Epithelial cell of prostate (primary cell): ENCODE data around the gene EML3.
"Not testable (repeated sequence)": the region's sequence is repeated elsewhere in the genome, so short reads cannot be mapped to it uniquely, and the experiment has no call there.

Experiments used
- DNase-seq: peaks from one replicate; pipeline ENCODE4 v3.0.0-alpha.2; 2011; ENCODE audit warnings: low read depth, low spot score
- H3K27ac ChIP-seq: fragments of 450-650 bp; 2 replicates; pipeline ENCODE4 v1.5.1; 2017; ENCODE audit warnings: mild to moderate bottlenecking

The EML3 gene

DNA sequence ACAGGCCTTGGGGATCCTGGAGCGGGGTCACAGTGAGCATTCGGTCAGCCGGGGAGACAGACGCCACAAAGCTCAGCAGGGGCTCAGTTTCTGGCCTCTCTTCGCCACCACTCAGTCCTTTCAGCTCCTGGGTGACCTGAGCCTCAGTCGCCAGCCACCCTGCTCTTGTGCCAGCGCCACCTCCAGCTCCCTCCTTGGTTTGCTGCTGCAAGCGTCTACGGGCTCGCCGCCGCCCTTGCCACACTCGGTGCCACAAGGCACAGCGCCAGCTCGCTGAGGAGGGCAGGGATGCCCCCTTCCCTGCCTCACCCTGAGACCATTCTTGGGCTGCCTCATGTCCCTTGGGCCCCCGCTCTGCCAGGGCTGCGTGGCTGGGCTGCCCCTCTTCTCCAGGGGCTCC, 37.4 kb downstream of the EML3 start:
- H3K27ac ChIP-seq: no peak overlapping the region
- DNase-seq: no peak

DNA sequence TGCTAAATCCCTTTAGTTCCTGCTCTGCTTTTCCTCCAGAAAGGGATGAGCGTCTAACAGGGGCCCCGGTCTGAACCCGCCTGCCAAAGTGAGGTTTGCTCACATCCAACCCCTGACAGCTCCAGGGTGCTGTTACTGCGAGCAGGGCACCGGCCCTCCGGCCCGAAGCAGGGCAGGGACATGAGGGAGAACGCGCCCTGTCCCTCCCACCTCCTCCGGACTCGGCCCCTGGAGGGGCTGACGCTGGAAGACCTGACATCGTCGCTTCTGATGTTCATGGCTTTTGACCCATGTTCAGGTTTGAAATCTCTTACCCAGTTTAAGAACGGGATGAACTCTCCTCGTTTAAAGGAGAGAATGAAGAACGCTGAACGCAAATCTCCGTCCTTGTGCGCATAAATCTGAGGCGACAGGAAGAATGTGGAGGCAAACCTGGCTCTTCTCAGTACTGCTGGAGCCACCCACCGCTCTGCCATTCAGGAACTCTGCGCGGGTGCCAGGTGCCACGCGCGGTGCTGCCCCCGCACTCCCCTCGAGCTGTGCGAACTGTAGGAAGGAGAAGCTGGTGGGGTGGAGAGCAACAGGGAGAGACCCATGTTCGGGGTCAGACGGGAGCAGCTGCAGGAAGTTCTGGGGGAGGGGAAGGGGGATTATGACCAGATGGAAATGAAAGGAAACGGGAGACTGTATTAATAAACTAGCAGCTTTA, 38.1 kb downstream of the EML3 start:
- peak overlapping the region; percentile 78 for H3K27ac ChIP-seq
- no peak for DNase-seq

DNA sequence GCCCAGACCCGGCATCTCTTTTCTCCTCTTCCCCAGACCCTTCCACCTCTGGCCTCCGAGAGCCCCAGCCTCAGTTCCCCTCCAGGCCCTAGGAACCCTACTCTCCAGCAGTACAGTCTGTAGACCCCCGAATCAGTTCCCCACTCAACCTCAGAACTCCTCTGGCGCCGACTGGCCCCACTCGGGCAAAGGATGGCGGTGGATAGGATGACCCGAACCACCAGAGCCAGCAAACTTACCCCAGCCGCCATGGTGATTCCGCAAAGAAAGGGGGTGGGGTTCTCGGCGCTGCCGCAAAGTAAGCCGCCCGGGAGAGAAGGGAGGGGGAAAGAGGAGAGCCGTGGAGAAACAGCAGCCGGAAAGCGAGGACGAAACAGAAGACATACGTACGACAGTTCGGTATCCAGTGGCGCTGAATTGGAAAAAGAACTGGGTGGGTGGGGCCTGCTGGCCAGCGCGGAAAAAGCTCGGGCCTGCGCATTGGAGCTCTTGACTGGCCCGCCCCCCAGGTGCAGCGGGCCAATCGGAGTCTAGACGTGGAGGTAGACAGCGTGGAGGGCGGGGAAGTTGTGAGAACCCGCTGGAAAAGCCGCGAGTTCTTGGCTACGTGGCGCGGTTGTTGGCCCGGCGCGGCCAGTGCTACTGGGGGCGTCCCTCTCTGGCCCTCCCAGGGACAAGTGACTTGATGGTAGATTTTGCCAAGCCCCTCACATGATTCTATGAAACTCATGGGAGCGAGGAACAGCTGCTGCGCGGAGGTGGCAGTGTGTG, 38.8 kb downstream of the EML3 start, which contains the start of gene EEF1G:
TSS of gene EEF1G (minus strand) at position 300 of the 771 bp plus-strand sequence. CDS start at position 251, 49 bp downstream.
- DNase-seq: peak; percentile 99
- peak within 1 kb of the TSS; percentile 78 for H3K27ac ChIP-seq

DNA sequence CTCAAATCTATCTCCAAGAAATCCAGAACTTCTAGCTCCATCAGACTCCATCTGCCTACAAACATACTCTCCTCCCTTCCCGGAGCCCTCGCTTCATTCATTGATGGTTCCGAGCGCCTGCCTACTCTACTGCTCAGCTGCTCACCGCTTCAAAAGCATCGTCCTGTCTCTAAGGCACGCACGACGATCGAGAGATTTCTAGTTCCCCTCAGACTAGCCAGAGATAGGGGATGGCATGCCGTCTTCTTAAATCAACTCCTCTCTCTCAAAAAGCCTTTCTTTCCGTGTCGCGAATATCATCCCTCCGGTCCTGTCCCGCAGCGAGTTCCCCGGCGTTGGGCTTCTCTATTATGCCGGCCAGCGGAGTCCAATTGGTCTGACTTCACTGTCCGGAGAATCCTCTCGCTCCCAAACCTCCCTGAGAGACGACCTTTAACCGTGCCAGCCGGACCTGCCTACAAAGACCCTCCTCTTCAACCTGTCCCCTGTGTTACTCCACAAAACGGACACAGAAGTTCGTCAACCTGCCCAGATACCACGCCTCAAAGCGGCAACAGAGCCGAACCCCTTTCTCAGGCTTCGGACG, 39.5 kb downstream of the EML3 start:
- H3K27ac ChIP-seq: peak overlapping the region; percentile 78

DNA sequence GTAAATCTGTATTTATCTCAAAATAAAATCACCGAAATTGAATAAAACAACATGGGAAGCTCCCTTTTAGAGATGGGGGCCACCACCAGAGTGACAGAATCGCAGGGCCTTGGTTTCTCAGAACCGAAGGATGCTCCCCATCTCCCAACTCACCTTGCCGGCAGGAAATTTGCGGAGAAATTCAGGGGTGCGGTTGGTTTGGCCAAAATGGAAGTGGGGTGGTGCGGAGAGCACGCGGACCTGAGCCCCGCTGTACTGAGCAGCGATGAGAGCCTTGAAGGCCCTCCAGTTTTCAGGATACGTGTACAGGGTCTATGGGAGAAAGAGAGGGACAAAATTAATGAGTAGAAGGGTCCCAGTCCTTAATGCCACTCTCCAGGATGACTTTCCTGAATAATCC, 40.1 kb downstream of the EML3 start:
- H3K27ac ChIP-seq: peak overlapping the region; percentile 78

More for the DNA sequence above, 39.5 kb downstream of the EML3 start:
- DNase-seq: no peak

DNA sequence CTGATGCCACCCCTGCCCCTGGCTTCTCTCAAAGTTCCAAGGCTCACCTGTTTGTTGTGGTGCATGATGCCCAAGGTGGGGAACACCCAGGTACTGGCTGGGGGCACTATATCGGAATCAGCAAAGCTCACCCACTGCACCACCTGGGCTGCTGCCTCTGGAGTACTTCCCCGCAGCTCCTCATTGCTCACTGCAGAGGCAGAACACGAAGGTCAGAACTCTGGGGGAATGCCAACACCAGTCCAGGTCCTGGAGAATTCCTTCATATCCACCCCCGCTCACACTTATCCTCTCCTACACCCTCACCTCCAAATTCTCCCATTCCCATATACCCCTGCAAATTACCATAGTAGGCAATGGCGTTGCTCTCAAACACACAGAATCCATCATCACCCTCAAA, 41.1 kb downstream of the EML3 start:
- not testable (repeated sequence) for DNase-seq
- peak overlapping the region; percentile 78 for H3K27ac ChIP-seq

More for the DNA sequence above, 40.1 kb downstream of the EML3 start:
- DNase-seq: no peak

DNA sequence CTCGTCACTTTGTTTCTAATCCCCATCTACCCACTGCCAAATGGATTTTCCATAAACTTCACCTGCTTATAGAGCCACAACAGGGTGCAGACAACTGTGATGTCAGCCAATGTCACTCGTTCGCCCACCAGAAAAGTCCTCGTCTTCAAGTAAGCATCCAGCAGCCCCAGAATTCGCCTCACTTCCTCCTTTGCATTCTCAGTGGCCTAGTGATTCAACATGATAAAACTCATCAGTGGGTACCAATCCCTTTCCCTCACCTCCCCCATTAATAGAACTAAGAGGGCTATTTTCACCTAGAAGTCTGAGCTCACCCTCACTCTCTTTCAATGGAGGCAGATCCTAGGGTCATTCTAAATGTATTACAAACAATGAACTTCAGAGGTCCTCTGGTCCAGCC, 41.7 kb downstream of the EML3 start:
- not testable (repeated sequence) for DNase-seq
- H3K27ac ChIP-seq: peak overlapping the region; percentile 9

DNA sequence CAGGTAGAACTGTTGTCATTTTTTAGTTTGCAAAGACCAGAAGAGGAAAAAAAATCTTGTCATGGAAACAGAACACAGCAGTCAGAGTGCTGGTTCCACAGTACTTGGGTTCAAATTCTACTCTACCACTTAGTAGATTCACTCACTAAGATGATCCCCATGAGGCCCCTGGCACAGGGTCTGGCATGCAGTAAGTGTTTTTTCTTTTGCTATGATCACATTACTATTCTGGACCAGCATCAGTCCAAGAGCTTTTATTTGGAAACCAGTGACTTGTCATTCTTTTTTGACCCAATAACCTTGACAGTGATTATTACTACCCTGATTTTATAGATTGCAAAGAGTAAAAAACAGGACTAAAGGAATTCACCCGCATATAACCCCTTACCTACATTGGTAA, 43.0 kb downstream of the EML3 start:
- no peak for DNase-seq
- H3K27ac ChIP-seq: peak overlapping the region; percentile 9

DNA sequence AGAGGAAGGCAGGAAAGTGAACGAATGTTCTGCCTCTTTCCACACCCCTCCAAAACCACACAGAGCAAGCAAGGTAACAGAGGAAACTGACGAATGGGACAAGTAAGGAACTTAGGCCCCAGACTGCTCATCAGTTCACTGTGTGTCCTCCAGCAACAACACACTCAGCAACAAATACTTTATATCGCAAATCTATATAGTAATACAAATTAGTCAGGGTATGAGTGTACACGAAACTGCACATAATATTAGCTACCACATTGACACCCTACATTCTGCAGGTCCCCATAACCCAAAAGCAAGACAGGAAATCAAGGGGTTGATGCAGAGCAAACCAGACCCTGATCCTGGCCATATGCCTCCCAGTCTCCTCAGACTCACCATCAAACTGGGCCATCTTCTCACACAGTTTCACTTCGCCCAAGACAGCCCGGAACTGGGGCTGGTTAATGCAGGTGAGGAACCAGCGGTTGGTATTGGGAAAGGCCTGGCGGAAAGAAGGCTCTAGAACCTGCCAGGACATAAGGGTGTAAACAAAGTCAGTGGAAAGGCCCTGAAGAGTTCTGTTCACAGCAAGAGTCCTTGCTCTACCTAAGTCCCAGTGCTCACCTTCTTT, 45.4 kb downstream of the EML3 start:
- H3K27ac ChIP-seq: peak overlapping the region; percentile 8

DNA sequence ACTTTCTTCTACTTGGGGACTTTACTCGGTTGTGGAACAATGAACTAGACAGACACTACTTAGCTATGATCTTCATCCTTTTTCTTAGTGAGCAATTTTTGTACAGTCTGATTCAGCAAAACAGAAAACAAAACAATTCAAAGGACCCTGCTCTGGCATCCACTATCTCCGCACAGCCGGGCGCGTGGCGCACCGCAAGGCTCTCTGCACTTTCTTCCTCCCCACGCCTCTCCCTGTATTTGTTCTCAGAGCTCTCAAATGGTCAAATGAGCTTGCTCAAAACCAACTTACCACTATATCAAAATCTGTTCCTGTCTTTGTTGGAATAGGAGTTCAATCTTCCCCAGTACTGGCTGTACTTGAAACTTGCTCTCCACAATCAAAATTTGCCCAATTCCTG, 46.3 kb downstream of the EML3 start:
- DNase-seq: no peak
- peak overlapping the region; percentile 12 for H3K27ac ChIP-seq

More for the DNA sequence above, 45.4 kb downstream of the EML3 start:
- no peak for DNase-seq

DNA sequence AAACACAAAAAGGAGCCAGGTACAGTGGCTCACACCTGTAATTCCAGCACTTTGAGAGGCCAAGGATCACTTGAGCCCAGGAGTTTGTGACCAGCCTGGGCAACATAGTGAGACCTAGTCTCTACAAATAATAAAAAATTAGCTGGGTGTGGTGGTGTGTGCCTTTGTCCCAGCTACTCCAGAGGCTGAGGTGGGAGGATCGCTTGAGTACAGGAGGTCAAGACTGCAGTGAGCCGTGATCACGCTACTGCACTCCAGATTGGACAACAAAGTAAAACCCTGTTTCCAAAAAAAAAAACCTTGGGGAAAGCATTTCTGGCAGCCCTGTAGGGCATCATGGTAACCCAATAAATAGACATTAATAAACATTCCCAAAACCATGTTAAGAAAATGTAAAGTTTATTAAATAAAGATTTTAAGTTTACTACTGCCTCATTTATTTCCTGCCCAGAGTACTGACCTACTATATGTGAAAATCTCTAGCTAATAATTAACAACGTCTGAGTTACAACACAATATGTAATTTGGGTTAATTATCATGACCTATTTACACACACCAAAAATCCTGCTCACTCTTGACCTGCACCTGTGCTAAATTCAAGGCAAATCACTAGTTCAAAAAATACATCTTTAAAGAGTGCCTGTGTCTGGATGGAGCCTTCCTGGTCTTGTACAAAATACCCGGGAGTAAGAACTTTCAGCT, 47.3 kb downstream of the EML3 start:
- peak overlapping the region; percentile 12 for H3K27ac ChIP-seq
- DNase-seq: no peak

DNA sequence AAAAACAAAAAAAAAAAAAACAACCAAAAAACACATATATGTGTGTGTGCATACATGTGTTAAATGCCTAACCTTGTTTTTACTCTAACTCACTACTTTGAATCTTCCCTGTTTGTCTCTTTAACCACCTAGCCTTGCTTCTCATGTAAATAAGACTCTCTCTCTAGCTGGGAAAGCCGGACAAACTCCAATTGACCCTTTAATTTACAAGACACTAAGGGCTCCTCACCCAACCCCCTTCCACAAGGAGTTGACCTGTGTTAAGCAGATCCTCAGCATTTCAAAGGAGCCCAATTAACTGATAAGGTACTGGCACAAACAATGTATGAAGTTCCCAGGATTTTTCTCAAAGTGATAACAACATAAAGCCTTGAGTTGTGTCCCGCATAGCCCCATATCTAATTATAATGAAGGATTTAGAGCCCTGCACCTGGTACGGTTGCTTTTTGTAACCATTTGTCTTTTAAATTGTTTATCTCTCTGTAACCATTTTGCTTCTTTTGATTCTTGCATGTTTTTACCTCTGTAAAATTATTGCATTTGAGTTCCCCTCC, 50.8 kb downstream of the EML3 start:
- peak overlapping the region; percentile 99 for H3K27ac ChIP-seq
- not testable (repeated sequence) for DNase-seq

DNA sequence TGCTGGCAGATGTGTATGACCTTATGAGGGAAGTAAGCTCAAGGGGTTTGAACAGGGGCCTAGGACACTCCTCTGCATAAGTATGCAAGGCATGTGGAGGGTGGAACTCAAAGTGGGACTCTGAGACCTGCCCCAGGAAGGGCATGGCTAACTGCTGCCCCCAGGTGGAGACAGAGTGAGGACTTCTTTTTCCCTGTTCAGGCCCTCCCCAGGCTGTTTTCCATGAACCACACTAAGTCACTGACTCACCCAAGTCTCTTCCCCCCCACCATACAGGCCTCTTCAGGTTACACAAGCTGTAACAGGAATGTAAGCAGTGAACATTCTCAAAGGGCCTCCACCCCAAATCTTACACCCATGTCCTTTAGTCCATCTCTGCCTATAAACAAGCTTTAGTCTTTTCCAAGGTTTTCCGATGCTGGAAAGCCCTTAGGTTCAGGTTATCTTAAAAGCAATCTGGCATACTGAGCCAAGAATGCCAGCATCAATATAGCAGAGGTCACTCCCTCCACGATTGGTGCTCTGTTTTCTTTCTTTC, 51.9 kb downstream of the EML3 start:
- H3K27ac ChIP-seq: peak overlapping the region; percentile 99
- peak; percentile 94 for DNase-seq

DNA sequence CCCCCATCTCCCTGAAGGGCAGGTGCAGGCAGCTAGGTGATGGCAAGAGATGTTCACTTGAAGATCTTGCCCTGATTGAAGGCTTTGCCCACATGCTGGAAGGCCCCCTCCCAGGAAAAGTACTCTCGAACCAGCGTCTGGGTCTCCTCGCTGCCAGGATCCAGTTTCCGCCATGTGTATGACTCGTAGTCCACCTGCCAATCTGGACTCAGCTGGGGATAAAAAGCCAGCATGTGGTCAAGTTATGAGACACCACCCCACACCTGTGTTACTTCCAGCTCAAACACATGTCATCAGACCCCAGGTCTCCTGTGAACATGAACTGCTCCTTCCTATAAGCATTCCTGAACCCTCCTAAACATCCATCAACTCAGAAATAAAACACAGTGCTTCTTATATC, 52.9 kb downstream of the EML3 start:
- peak overlapping the region; percentile 99 for H3K27ac ChIP-seq
- DNase-seq: not testable (repeated sequence)

DNA sequence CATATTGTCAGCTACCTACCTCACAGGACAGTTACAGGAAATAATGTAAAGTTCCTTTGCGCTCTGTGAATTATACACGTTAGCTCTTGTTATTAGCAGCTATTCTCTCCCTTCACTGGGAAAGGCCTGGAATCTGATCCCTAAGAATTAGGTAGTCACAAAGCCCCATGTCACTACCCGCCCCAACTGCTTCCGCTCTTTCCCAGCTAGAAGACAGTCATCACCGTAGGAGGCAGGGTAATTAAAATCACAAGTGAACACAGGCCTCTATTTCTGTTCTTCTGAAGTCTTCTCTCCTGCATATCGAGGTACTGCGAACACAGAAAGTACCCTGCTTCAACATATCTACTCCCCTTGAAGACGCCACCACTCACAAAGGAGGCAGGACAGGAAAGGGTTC, 53.4 kb downstream of the EML3 start:
- peak overlapping the region; percentile 99 for H3K27ac ChIP-seq
- DNase-seq: no peak

DNA sequence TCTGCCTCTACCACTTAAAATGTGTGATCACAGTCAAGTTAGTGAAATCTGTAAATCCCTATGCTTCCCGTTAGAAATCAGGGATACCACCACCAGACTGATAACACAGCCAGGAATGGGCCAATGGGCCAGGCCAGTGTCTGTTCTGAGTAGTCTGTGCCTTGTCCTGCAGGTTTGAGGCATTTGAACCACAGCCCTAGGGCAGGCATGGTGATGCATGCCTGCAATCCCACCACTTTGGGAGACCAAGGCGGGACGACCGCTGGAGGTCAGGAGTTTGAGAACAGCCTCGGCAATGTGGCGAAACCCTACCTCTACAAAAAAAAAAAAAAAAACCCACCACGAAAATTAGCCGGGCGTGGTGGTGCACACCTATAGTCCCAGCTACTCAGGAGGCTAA, 53.9 kb downstream of the EML3 start:
- H3K27ac ChIP-seq: peak overlapping the region; percentile 99
- DNase-seq: no peak

DNA sequence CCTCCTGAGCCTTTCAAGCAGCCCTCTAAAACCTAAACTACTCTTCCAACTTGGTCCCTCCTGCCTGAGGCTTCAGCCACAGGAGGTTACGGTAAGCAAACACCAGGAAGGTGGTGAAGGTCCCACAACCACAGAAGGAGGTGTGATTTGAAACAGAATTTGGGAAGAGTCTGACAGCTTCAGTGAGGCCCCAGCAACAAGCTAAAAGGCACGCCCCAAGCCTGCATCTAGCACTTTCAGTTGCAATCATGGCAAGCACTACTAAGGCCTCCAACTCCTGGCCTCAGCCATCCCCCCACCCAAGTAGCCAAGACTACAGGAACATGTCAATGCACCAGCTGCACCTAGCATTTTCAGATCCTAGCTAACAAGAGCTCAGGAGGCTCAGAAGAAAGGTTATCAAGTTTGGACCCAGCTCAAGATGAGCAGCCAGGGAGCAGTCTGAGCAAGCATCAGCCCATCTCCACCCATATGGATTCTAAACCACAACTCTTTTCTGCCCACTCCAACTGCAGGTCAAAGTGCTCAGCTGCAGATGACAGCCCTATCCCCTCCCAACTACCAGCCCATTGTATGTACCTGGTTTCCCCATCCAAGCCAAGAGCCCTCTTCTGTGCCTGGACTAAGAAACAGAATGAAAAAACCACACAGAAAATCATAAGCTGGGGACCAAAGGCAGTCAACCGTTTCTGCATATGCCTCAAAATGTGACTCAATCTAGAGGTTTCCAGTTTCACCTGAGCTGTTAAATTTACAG, 55.5 kb downstream of the EML3 start:
- DNase-seq: no peak

DNA sequence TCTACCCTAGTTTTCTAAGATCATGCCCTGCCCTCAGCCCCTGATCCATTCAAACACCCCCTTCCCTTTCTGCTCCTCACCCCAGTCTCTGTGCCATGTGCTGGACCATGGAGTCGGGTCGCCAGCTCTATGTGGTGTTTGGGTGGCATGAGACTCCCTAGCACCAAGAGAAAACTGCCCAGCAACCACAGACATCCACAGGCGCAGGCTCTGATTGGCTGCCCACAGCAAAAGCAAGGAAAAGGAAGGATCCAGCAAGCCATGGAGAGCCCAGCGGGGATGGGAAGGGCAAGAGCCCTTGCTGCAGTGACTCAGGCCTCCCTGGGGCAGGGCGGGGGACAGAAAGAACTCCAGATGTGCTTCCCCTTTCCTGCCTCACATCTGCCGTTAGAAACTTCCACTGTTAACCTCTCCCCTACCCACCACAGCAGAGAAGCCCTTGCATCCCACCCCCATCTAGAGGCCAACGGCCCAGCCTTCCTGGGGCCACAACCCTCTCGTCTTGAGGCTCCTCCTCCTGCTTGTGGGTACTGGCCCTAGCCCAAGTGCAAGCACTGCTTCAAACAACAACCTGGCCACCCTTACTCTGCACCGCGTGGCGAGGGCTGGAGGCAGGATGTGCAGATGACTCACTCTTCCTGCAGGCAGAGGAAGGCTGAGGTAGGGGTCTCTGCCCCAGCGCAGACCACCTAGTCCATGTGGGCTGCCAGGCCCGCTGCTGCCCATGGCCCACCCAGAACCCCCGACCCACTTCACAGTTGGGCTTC, 56.3 kb downstream of the EML3 start:
- DNase-seq: peak; percentile 79
- peak overlapping the region; percentile 99 for H3K27ac ChIP-seq

More for the DNA sequence above, 55.5 kb downstream of the EML3 start:
- peak overlapping the region; percentile 99 for H3K27ac ChIP-seq
